Loucy (cell line): ENCODE results near the gene SCD5.

Experiments used
- EZH2phosphoT487 ChIP-seq: fragments of 200-600 bp; IDR thresholded peaks from 2 replicates; pipeline ENCODE4 v1.6.1; 2018; ENCODE audit warnings: antibody characterized with exemption, mild to moderate bottlenecking, moderate library complexity, borderline replicate concordance
- TF ChIP-seq, protein P1 (sequence below): fragments of 200-600 bp; sonication (generic); conservative IDR thresholded peaks from 2 replicates; pipeline ENCODE4 v1.5.1; 2014; ENCODE audit warnings: mild to moderate bottlenecking, antibody characterized with exemption, low read length

DNA sequence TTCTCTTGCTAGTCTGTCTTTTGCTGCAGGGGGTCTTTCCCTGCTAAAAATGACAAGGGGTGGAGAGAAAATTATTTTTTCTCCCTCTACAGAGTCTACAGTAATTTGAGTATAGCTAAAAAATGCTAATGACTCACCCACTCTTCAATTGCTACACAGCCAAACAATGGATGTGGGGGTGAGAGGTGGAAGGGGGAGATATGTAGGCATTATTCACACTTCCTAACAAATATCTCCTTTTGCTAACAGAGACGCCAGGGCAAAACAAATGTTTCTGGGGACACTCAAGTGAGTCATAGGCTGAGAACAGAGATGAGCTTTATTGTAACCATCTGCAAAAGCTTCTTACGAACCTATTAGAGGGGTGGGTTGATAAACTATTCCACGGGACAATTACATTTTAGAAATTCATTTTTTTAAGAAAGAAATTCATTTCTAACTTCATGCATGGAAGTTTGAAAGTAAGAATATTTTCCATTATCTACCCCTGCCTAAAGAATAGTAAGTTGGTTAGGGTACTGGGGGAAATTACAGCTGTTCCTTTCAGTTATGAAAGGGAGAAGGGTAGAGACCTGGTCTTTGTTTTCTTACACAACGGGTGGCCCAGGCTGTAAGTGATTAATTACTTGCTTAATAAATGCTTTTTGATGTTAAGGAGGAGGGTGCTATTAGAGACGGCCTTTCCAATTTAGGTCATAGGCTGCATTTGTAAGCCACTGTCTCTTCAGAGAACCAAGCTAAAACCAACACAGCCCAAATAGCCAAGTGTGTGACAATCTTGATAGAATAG, 12.8 kb downstream of the SCD5 start:
- no peak for TF ChIP-seq EZH2phosphoT487
- TF ChIP-seq, protein P1, sequence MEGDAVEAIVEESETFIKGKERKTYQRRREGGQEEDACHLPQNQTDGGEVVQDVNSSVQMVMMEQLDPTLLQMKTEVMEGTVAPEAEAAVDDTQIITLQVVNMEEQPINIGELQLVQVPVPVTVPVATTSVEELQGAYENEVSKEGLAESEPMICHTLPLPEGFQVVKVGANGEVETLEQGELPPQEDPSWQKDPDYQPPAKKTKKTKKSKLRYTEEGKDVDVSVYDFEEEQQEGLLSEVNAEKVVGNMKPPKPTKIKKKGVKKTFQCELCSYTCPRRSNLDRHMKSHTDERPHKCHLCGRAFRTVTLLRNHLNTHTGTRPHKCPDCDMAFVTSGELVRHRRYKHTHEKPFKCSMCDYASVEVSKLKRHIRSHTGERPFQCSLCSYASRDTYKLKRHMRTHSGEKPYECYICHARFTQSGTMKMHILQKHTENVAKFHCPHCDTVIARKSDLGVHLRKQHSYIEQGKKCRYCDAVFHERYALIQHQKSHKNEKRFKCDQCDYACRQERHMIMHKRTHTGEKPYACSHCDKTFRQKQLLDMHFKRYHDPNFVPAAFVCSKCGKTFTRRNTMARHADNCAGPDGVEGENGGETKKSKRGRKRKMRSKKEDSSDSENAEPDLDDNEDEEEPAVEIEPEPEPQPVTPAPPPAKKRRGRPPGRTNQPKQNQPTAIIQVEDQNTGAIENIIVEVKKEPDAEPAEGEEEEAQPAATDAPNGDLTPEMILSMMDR: no peak
